Caco-2 (cell line): ENCODE measurements around the gene PSMA3. TPM values are rescaled to one million over a fixed set of nuclear protein-coding genes. Genes with fewer than 3 reads are reported as not detected.

Experiments used
- BruUV-seq: library from RNA; stranded (reverse); fragments of 400-500 nt; replicated peaks from 2 replicates; lab custom pipeline; 2021; lab: Mats Ljungman, UMichigan
- CTCF ChIA-PET: fragments of 300-600 bp; sonication (Branson Sonifier 250); formaldehyde crosslinking; loops from one replicate; lab custom pipeline; 2022; ENCODE audit warnings: antibody characterized with exemption; lab: Charles Lee
- POLR2A ChIA-PET: fragments of 300-600 bp; sonication (Branson Sonifier 250); formaldehyde crosslinking; loops from one replicate; lab custom pipeline; 2022; ENCODE audit warnings: antibody characterized with exemption; lab: Charles Lee
- DNase-seq, 2 experiments: peaks; one replicate each; pipeline versions ENCODE4 v3.0.0 to v3.0.0-alpha.2; 2020 to 2022
- H3K27me3 ChIP-seq: replicated peaks from 2 replicates; pipeline ENCODE4 v1.6.0; 2011; ENCODE audit warnings: low read length; ENCODE audit not compliant: control insufficient read depth, insufficient read depth
- H3K36me3 ChIP-seq: 2 replicates; pipeline ENCODE4 v1.5.1; 2011; ENCODE audit warnings: low read length; ENCODE audit not compliant: control insufficient read depth, insufficient read depth
- H3K4me1 ChIP-seq: fragments of 250-450 bp; sonication (Bioruptor Pico); 2 replicates; pipeline ENCODE4 v1.5.1; 2020; ENCODE audit warnings: mild to moderate bottlenecking
- H3K4me3 ChIP-seq: 2 replicates; pipeline ENCODE4 v1.5.1; 2011; ENCODE audit warnings: low read depth, mild to moderate bottlenecking, control low read depth, low read length
- H3K9me3 ChIP-seq: fragments of 250-450 bp; sonication (Bioruptor Pico); 2 replicates; pipeline ENCODE4 v1.5.1; 2020; ENCODE audit warnings: mild to moderate bottlenecking, moderate library complexity
- H3K27ac Mint-ChIP-seq: one replicate; pipeline ENCODE4 v1.8.0; 2022; ENCODE audit warnings: mixed read lengths; ENCODE audit not compliant: unreplicated experiment
- H3K27me3 Mint-ChIP-seq: one replicate; pipeline ENCODE4 v1.8.0; 2022; ENCODE audit warnings: mixed read lengths; ENCODE audit not compliant: insufficient read depth, unreplicated experiment
- H3K36me3 Mint-ChIP-seq: one replicate; pipeline ENCODE4 v1.8.0; 2022; ENCODE audit warnings: mild to moderate bottlenecking, mixed read lengths; ENCODE audit not compliant: insufficient read depth, unreplicated experiment
- H3K4me1 Mint-ChIP-seq: one replicate; pipeline ENCODE4 v1.8.0; 2022; ENCODE audit warnings: low read depth, mixed read lengths; ENCODE audit not compliant: unreplicated experiment
- H3K4me3 Mint-ChIP-seq: one replicate; pipeline ENCODE4 v1.8.0; 2022; ENCODE audit warnings: mild to moderate bottlenecking, moderate library complexity, mixed read lengths; ENCODE audit not compliant: unreplicated experiment
- H3K9me3 Mint-ChIP-seq: one replicate; pipeline ENCODE4 v1.8.0; 2022; ENCODE audit warnings: mixed read lengths; ENCODE audit not compliant: unreplicated experiment
- intact Hi-C: fragments of 100-400 bp; cut with micrococcal nuclease; formaldehyde crosslinking; loops from one replicate; pipeline ENCODE4 v1.10.0; 2022; ENCODE audit not compliant: unreplicated experiment
- total RNA-seq: library from RNA; stranded (reverse); gene quantifications from 2 replicates; pipeline ENCODE4 v1.2.3, GENCODE V29; 2022
- TF ChIP-seq, protein P1 (sequence below), 2 experiments: fragments of 200-600 bp in 1 of 2; IDR thresholded peaks; 1 replicate in 1 of 2; 2 replicates in 1 of 2; pipeline versions ENCODE4 v1.5.1 to v1.8.0; 2011 to 2022; ENCODE audit warnings: antibody characterized with exemption in 1 of 2, control low read depth in 1 of 2, inconsistent platforms in 1 of 2, low read depth in 1 of 2, low read length in 1 of 2, mild to moderate bottlenecking in 1 of 2, moderate library complexity in 1 of 2; ENCODE audit not compliant: insufficient read depth in 1 of 2, severe bottlenecking in 1 of 2, unreplicated experiment in 1 of 2

Gene PSMA3
- total RNA-seq, 1 experiment from 2014 or later: 334 TPM

DNA sequence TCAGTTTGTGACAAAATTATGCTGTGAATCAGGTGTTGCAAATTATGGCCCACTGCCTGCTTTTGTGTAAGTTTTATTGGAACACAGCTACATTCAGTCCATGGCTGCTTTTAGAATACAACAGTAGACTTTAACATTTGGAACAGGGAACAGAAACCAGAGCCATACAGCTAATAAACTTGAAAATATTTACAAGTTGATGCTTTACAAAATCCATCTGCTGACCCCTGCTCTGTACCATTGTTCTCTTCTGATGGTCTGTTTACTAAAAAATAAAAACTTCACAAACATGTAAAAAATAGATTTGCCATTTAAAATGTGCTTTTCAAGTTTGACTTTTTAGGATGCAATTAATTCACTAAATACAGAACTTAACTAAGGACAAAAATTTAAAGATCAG lies 20.8 kb downstream of the PSMA3 start:
- ChIA-PET CTCF (no interaction called here), POLR2A (no interaction called here)
- no peaks in the 10 kb centered on the region for H3K27me3 Mint-ChIP-seq
- H3K9me3 Mint-ChIP-seq: no peaks in the 10 kb centered on the region
- Histone ChIP-seq H3K9me3 (no peaks in the 10 kb centered on the region), H3K36me3 (no peaks in the 10 kb centered on the region; the same call in 1 of the 2 replicates), H3K27me3 (no peaks in the 10 kb centered on the region), H3K4me3 (no peak overlapping the region), H3K4me1 (no peaks in the 10 kb centered on the region)
- intact Hi-C loops: no loop called here
- BruUV-seq: no TSS peak
- peak overlapping the region; percentile 53 for H3K27ac Mint-ChIP-seq
- TF ChIP-seq, protein P1, sequence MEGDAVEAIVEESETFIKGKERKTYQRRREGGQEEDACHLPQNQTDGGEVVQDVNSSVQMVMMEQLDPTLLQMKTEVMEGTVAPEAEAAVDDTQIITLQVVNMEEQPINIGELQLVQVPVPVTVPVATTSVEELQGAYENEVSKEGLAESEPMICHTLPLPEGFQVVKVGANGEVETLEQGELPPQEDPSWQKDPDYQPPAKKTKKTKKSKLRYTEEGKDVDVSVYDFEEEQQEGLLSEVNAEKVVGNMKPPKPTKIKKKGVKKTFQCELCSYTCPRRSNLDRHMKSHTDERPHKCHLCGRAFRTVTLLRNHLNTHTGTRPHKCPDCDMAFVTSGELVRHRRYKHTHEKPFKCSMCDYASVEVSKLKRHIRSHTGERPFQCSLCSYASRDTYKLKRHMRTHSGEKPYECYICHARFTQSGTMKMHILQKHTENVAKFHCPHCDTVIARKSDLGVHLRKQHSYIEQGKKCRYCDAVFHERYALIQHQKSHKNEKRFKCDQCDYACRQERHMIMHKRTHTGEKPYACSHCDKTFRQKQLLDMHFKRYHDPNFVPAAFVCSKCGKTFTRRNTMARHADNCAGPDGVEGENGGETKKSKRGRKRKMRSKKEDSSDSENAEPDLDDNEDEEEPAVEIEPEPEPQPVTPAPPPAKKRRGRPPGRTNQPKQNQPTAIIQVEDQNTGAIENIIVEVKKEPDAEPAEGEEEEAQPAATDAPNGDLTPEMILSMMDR (IDR thresholded peaks at IDR 0.05; ENCODE audit: insufficient read depth in 1 of 2, low read depth in 1 of 2, low read length in 1 of 2, severe bottlenecking in 1 of 2, unreplicated experiment in 1 of 2): no peak
- no peak overlapping the region for H3K4me3 Mint-ChIP-seq
- peaks cover 89% of the 10 kb centered on the region for H3K36me3 Mint-ChIP-seq
- DNase-seq: no peak
- H3K4me1 Mint-ChIP-seq: no peaks in the 10 kb centered on the region

DNA sequence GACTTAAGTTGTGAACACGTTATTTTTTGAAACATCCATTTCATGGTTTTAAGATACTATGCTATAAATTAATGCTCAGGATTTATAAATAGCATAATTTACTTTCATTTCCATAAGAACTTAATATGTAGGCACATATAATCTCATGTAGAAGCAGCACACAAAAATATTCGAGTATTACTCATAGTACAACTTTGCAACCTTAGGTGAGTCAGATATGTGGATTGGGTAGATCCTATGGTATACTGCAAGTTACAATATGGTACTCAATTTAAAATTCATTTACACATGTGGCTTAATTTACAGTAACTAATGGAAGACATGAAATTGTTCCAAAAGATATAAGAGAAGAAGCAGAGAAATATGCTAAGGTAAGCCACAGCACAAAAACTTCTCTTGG lies 26.0 kb downstream of the PSMA3 start:
- no peaks in the 10 kb centered on the region for H3K27me3 ChIP-seq
- no TSS peak for BruUV-seq
- no peak overlapping the region for H3K27ac Mint-ChIP-seq
- POLR2A ChIA-PET: no interaction called here
- intact Hi-C loops: no loop called here
- no peak overlapping the region for H3K4me3 ChIP-seq
- CTCF ChIA-PET: no interaction called here
- peaks cover 90% of the 10 kb centered on the region for H3K36me3 Mint-ChIP-seq
- H3K4me3 Mint-ChIP-seq: no peak overlapping the region
- peaks cover 9% of the 10 kb centered on the region for H3K4me1 Mint-ChIP-seq
- no peaks in the 10 kb centered on the region for H3K9me3 ChIP-seq
- no peaks in the 10 kb centered on the region; the same call in 1 of the 2 replicates for H3K36me3 ChIP-seq
- H3K4me1 ChIP-seq: peaks cover 23% of the 10 kb centered on the region
- no peak for DNase-seq
- H3K9me3 Mint-ChIP-seq: no peaks in the 10 kb centered on the region
- H3K27me3 Mint-ChIP-seq: no peaks in the 10 kb centered on the region
- TF ChIP-seq, protein P1 (IDR thresholded peaks at IDR 0.05; ENCODE audit: insufficient read depth in 1 of 2, low read depth in 1 of 2, low read length in 1 of 2, severe bottlenecking in 1 of 2, unreplicated experiment in 1 of 2): no peak

DNA sequence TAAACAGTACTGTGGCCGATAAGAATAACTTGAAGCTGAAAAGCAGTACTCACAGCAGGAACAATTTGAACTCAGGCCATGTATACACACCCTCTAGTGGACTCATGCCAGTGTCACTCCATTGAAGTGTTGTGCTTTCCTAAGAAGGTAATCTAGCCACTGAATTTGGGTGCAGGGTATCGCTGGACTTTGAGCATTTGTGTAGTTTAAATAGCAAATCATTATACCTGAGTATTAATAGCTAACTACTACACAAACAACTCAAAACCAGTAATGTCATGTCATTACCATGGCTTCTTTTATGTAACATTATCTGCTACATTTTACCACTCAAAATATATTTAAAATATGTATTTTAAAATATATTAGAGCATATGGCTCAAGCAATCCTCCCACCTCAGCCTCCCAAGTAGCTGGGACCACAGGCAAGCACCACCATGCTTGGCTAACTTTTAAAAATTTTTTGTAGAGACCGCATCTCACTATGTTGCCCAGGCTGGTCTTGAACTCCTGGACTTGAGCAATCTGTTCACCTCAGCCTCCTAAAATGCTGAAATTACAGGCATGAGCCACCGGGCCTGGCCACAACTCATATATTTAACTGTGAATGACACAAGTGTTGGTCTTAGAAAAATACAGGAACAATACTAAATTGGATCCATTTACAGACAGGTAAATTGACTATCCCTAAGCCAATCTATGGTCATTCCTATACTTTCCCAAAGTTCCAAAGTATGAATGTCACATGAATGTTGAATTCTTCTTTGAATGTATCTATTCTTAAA lies 28.1 kb downstream of the PSMA3 start:
- Mint-ChIP-seq H3K27ac (no peak overlapping the region), H3K36me3 (peaks cover 94% of the 10 kb centered on the region), H3K4me1 (peaks cover 9% of the 10 kb centered on the region), H3K4me3 (no peak overlapping the region), H3K9me3 (no peaks in the 10 kb centered on the region), H3K27me3 (no peaks in the 10 kb centered on the region)
- Histone ChIP-seq H3K9me3 (no peaks in the 10 kb centered on the region), H3K27me3 (no peaks in the 10 kb centered on the region), H3K4me1 (peaks cover 24% of the 10 kb centered on the region), H3K36me3 (no peaks in the 10 kb centered on the region; the same call in 1 of the 2 replicates), H3K4me3 (no peak overlapping the region)
- intact Hi-C loops: loop anchor here (1.0 kb wide), 1 partner anchor 15 kb away; no protein-coding TSS in a partner anchor
- peak; percentile 45 to 66 for DNase-seq
- ChIA-PET POLR2A (interaction anchor here (1.0 to 1.3 kb wide), 2 partner anchors 25 to 28 kb away, joined by 7 to 8 read pairs; partner anchors contain the start of genes ARID4A and PSMA3), CTCF (interaction anchor here (0.6 to 1.0 kb wide), 2 partner anchors 25 to 28 kb away, joined by 3 read pairs; partner anchors contain the start of genes ARID4A and PSMA3)
- TF ChIP-seq, protein P1 (IDR thresholded peaks at IDR 0.05; ENCODE audit: insufficient read depth in 1 of 2, low read depth in 1 of 2, low read length in 1 of 2, severe bottlenecking in 1 of 2, unreplicated experiment in 1 of 2): peak; percentile 32 to 42
- BruUV-seq: no TSS peak
